GM18517 (cell line): ENCODE data around the gene DNMT1.
A peak's percentile ranks its signal among the peaks of the same experiment; 100 is the strongest.
"Not testable (repeated sequence)": the region's sequence is repeated elsewhere in the genome, so short reads cannot be mapped to it uniquely, and the experiment has no call there.

ENCODE experiments used
- ATAC-seq: cut with Tn5 transposase; IDR thresholded peaks from one replicate; pipeline ENCODE4 v1.9.1; 2021; ENCODE audit warnings: mild to moderate bottlenecking, moderate library complexity; ENCODE audit not compliant: unreplicated experiment

DNMT1 gene

DNA sequence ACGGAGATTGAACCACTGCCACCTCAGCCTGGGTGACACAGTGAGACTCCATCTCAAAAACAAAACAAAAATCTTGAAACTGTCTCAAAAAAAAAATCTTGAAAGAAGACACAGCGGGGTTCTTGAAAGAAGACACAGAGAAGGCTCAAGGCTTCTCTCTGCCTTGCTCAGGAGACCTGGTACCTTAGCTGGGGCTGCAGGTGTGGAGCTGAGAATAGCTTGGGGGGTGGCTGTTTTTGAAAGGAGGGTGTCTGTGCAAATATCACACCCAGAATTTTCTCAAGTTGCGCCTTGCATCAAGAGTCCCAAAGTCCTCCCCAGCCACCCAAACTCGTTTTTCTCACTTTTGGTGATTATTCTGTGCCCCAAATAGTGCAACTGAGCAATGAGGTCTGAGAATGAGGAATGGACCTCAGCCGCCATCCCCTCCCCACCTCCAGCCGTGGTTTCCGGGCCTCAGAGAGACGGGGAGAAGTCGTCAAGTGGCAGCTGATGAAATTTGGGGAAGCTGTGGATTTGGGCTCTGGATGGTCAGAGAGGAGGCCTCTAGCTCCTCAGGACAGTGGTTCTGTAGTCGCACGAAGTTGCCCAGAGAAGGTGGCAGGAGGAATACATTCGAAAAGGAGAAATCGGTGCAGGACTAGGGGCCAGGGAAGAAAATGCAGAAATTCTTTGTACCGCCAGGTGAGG lies 27.6 kb upstream of the DNMT1 start:
- ATAC-seq, result no peak

DNA sequence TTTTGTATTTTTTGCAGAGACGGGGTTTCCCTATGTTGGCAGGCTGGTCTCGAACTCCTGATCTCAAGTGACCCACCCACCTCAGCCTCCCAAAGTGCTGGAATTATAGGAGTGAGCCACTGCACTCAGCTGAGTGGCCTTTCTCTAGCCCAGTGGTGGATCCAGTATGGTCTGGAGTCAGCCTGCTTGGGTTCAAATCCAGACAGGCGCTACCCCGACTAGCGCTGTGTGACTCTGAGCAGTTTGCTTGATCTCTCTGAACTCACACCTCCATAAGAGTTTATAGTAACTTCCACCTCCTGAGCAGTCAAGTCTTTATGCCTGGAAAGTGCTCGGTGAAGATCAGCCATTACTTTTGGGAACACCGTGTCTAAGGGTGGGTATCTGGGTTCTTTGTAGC lies 25.9 kb upstream of the DNMT1 start:
- ATAC-seq, result no peak

DNA sequence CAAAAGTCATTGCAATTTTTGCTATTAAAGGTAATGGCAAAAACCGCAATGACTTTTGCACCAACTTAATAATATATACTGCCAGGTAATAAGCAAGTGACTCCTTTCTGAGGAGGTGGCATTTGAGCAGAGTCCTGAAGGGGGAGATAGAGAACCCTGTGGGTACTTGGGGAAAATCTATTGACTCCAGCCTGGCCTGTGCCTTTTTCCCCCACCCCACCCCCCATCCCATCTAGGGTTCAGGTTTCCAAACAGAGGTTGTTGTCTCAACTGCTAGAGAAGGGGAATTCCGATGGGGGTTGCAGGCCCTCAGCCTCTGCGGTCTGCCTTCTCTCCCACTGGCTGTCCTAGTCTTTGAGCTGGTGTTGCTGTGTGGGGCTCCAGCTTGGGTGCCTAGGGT lies 24.9 kb upstream of the DNMT1 start:
- ATAC-seq, result peak; percentile 64

DNA sequence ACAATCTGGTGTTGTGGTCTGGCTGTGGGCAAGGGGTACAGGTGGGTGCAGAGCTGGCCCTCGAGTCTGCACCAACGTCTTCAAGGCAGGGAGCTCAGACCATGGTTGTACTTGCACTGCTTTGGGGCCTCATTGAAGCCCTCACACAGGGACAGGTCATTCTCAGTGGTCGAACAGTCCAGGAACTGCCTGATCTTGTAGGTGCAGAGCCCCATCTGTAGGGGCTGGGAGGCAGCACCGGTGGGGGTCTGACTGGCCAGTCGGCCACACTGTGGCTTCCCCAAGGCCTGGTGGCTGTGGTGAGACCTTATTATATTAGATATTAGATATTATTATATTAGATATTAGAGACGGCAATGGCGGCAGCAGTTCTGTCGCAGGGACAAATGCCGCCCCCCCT lies 22.3 kb upstream of the DNMT1 start:
- no peak for ATAC-seq

DNA sequence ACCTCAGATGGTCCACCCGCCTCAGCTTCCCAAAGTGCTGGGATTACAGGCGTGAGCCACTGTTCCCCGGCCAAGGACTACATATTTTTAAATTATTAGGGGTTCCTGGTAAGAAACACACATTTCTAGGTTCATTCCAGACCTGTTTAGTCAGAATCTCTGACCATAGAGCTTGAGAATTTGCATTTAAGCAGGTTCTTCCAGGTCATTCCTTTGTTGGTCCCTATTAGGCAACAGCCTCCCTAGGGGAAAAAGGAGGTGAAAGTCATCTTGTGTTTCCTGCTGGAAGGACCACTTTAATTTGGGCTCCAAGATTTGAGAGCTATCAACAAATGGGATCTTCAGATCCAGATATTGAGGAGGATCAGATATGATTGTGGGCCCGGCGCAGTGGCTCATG lies 20.0 kb upstream of the DNMT1 start:
- ATAC-seq, result no peak

DNA sequence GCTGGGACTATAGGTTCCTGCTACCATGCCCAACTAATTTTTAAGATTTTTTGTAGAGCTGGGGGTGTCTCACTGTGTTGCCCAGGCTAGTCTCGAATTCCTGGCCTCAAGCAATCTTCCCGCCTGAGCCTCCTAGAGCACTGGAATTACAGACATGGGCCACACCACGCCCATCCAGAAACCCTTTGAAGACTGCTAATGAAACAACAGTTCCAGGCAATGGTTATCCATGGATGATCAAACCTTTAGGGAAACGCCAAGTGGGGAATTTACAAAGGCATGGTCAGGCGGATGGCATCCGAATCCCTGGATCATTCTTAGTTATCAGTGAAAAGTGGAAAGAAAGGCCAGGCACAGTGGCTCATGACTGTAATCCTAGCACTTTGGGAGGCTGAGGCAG lies 16.9 kb upstream of the DNMT1 start:
- no peak for ATAC-seq

DNA sequence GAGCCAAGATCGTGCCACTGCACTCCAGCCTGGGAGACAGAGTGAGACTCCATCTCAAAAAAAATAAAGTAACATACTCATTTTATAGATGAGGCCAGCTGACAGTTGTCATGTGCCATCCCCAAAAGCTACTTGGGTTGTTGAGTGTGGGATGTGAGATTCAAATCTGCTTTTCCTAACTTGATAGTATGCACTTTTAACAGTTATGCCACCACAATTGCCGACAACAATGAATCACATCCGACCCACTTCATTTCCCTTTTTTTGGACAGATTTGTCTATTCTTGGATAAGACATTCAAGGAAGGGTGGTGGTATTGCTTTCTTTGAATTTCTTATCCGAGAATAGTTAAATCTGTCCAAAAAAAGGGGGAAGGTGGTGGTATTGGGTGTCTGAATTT lies 16.3 kb upstream of the DNMT1 start:
- ATAC-seq, result no peak

DNA sequence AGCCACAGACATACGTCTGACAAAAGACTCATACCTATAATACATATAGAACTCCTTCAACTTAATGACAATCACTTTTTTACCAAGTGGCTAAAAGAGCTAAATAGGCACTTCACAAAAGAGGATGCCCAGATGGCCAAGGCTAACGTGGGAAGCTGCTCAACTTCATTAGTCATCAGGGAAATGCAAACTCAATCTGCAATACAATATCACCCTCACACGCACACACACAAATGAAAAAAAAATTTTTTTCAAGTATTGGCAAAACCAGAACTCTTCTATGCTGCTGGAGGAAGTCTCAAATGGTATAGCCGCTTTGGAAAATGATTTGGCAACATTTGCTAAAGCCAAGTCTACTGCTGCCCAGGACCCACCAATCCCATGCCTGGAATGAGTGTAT lies 14.6 kb upstream of the DNMT1 start:
- ATAC-seq, result no peak

DNA sequence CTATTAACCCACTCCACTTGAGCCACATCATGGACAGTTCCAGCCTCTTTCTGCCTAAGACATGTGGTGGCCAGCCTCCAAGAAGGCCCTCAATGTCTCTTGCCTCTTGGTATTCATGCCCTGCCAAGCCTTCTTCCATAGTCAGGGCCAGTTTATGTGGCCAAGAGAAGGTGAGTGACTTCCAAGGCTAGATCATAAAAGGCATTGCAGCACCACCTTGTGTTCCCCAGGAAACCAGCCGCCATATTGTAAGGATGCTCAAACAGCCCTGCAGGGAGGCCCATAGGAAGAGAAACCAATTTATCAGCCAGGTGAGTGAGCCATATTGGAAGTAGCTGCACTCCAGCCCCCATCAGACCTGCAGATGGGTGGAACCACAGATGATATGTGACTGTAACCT lies 12.3 kb upstream of the DNMT1 start:
- ATAC-seq, result no peak

DNA sequence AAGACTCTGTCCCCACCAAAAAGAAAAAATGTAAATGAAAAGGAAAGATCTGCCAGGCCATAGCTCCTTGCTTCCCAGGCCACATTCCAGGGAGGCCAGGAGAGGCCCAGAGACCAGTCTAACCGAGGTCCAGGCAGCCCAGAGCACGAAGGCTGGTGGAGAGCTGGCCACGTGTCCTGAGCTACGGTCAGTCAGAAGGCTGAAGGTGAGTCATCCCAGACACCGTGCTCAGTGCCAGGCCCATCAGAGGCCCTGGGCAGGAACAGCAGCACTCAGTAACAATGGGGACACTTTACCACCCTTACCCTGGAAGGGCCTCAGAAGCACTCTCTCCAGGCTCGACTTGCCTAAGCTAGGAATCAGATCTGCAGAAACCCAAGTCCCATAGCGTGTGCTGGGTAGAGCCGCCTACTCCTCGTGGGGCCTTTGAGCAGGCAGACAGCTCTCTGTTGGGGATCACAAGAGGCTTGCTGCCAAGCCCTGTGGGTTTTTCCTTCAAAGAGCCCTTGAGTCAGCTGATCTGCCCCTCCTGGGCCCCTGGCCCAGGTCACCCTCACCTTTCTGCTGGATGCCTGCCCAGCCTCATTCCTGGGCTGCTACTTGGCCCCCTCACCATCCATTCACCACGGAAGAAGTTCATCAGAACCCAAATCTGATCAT lies 11.6 kb upstream of the DNMT1 start:
- ATAC-seq, result no peak

DNA sequence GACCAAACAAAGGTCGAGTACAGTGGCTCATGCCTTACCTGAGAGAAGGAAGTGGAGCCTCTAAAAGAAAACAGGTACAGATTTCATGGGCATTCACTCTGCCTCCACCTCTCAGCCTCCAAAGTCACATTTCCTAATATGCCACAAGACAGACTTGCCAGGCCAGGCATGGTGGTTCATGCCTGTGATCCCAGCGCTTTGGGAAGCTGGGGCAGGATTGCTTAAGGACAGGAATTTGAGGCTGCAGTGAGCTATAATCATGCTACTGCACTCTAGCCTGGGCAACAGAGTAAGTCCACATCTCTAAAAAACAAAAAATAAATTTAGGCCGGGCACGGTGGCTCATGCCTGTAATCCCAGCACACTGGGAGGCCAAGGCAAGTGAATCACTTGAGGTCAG lies 10.9 kb upstream of the DNMT1 start:
- no peak for ATAC-seq

DNA sequence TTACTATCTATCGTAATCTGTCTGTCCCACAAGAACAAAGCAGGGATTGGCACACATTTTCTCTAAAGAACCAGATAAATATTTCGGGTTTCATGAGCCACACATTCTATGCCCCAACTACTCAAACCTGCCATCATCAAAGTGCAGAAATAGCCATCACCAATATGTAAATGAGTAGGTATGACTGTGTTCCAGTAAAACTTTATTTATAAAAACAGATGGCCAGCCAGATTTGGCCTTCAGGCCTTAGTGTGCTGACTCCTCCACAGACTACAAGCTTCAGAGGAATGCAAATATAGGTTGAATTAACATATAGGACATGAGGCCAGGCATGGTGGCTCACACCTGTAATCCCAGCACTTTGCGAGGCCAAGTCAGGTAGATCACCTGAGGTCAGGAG lies 8.9 kb upstream of the DNMT1 start:
- ATAC-seq, result no peak

DNA sequence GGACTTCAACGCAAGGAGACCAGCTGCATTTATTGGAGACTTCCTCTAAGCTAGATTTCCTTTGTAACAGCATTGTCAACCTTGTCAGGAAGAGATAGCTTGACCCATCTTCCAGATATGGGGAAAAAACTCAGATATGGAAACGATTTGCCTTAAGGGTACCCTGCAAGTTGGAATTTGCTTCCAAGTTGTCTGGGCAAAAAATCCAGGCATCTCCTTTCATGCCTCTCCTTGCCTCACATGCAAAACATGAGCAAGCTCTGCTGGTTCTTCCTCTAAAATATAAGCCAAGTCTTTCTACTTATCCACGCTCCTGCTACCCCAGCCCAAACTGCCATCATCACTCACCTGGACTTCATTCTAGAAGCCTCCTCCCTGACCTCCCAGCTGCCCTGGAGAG lies 6.4 kb upstream of the DNMT1 start:
- ATAC-seq, result no peak

DNA sequence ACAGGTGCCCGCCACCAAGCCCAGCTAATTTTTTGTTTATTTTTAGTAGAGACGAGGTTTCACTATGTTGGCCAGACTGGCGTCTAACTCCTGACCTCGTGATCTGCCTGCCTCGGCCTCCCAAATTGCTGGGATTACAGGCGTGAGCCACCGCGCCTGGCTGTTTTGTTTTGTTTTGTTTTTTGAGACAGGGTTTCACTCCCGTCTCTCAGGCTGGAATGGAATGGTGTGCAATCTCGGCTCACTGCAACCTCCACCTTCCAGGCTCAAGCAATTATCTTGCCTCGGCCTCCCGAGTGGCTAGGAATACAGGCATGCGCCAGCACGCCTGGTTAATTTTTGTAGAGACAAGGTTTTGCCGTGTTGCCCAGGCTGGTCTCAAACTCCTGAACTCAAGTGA lies 5.3 kb upstream of the DNMT1 start:
- not testable (repeated sequence) for ATAC-seq

DNA sequence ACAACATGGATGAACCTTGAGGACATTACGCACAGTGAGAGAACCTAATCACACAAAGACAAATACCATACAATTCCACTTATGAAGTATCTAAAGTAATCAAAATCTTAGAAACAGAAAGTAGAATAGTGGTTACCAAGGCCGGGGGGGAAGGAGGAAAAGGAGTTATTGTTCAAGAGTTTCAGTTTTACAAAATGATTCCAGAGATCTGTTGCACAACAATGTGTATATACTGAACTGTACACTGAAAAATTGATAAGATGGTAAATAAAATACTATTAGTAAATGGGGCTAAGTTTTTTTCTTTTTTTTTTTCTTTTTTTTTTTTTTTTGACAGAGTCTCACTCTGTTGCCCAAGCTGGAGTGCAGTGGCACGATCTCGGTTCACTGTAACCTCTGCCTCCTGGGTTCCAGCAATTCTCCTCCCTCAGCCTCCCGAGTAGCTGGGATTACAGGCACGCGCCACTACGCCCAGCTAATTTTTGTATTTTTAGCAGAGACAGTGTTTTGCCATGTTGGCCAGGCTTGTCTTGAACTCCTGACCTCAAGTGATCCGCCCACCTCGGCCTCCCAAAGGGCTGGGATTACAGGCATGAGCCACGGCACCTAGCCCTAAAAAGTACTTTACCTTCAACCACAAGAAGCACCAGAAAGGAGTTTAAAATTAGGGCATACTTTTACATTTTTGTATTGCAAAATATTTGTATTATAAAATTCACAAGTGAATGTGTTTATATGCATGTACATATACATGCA lies 4.3 kb upstream of the DNMT1 start:
- not testable (repeated sequence) for ATAC-seq

DNA sequence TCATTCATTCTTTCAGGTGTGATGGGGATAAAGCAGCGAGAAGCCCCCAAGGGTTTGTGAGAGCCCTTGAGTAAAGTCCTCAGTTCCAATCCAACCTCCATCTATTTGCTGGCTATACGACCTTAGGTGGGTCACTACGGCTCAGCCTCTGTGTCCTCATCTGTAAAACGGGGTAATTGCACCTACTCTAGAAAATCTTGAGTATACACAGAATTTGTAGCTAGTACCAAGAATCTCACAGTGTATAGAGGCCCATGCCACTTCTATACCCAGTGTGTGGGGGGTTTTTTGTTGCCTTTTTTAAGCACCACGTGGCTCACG lies 406 bp upstream of the DNMT1 start:
- ATAC-seq, result no peak

DNA sequence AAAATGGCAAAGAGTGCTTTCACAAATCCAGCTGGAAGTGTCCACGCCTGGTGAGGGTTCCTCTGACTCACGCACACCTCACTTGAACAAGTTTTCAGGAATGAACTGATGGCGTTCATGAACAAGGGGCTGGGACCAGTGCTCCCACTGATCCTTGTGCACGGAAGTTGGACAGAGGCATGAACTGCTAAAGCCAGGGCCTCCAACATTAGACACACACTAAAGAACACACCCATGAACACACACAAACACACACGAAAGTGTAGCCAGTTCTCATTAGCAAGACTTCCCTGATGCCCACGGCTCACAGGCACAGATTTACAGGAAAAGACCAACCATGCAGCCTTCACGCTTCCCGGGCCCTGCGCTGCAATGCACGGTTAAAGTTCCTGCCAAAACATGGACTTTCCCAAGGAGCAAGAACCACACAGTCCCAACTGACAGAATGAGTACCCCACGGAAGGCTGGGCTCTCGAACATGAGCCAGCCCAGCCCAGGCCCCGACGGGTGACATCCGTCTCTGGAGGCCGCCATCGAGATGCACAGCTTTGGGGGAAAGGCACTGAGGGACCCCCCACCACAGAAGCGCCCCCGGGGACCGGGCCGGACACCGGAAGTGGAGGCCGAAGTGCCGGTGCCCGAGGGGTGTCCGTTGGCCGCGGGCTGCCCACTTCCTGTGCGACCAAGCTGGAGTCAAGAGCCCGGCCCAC lies 808 bp downstream of the DNMT1 start:
- no peak for ATAC-seq

DNA sequence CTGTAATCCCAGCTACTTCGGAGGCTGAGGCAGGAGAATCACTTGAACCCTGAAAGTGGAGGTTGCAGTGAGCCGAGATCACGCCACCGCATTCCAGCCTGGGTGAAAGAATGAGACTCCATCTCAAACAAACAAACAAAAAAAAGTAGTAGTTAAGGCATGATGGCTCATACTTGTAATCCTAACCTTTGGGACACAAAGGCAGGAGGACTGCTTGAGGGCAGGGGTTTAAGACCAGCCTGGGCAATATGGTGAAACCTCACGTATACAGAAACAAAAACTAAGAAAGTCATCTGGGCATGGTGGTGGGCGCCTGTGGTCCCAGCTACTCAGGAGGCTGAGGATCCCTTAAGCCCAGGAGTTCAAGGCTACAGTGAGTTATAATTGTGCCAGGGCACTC lies 1.8 kb downstream of the DNMT1 start:
- ATAC-seq, result no peak

DNA sequence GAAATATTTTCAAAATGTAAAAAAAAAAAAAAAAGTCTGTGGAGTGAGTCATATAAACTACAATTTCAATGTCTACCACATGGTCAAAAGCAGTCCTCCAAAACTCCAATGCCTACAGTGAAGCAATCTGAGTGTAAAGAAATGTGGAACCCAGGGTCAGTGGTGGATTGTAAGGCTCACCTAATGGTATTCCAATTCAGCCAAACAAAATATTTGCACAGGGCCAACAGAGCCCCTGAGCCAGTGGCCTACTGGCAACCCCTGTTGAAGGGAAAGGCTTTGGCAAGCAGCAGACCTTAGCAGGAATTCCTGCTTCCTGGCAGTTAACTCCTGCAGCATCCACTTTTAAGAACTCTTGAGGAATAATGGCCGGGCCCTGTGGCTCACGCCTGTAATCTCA lies 3.4 kb downstream of the DNMT1 start:
- no peak for ATAC-seq

DNA sequence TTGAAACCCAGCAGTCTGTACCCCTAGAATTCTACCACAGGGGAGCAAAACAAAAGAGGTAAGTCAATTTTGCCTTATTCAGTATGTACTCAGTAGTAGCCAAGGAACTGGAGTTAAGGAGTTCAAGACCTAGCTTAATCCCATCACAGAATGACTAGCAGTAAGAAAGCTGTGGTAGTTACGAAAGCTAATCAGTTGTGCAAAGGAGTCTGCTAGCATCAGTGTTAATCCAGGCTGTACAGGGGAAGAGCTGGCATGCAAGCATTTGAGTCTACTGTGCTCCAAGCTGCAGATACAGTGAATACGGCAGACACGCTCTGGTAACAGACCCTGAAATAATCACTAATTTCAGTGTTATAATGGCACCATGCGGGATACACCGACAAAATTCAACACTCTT lies 4.7 kb downstream of the DNMT1 start:
- ATAC-seq, result no peak

DNA sequence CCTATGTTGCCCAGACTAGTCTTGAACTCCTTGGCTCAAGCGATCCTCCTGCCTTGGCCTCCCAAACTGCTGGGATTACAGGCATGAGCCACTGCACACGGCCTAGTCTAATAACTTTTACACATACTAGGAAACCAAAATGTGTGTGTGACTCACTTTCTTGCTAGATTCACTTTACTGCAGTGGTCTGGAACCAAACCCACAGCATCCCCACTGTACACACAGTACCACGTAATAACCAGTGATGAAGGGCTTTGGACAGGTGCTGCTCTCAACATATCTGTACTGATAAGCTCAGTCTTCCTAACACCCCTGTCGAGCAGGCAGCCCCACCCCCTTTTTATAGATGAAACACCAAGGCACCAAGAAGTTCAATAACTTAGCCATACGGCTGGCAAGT lies 5.1 kb downstream of the DNMT1 start:
- no peak for ATAC-seq

DNA sequence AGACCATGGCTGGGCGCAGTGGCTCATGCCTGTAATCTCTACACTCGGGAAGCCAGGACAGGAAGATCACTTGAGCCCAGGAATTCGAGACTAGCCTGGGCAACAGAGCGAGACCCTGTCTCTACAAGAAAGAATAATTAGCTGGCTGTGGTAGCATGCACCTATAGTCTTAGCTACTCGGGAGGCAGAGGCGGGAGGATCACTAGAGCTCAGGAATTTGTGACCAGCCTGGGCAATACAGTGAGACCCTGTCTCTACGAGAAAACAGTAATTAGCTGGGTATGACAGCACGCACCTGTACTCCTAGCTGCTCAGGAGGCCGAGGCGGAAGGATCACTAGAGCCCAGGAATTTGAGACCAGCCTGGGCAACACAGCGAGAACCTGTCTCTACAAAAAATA lies 7.4 kb downstream of the DNMT1 start:
- no peak for ATAC-seq
